Fibroblast of gingiva (primary cell): Measurements from ENCODE around the gene CLMP.

Experiments used
- DNase-seq: peaks from one replicate; pipeline ENCODE4 v3.0.0-alpha.2; 2011; ENCODE audit warnings: low read depth

CLMP gene

GRCh38 chr11:123188508-123189165 is 6.4 kb downstream of the CLMP start:
- DNase-seq: peak; percentile 77

GRCh38 chr11:123187665-123188507 is 7.2 kb downstream of the CLMP start:
- no peak for DNase-seq

GRCh38 chr11:123187248-123187647 is 7.8 kb downstream of the CLMP start:
- no peak for DNase-seq

- peak; percentile 51 for DNase-seq
Observed at GRCh38 chr11:123186286-123186685, 8.8 kb downstream of the CLMP start.

GRCh38 chr11:123185326-123185725 is 9.7 kb downstream of the CLMP start:
- no peak for DNase-seq

GRCh38 chr11:123184531-123184930 is 10.5 kb downstream of the CLMP start:
- no peak for DNase-seq

GRCh38 chr11:123183391-123184099 is 11.5 kb downstream of the CLMP start:
- no peak for DNase-seq

- no peak for DNase-seq
Observed at GRCh38 chr11:123181767-123182500, 13.1 kb downstream of the CLMP start.

GRCh38 chr11:123181075-123181474 is 14.0 kb downstream of the CLMP start:
- no peak for DNase-seq

GRCh38 chr11:123180574-123180973 is 14.5 kb downstream of the CLMP start:
- no peak for DNase-seq

- DNase-seq: no peak
Observed at GRCh38 chr11:123180166-123180565, 14.9 kb downstream of the CLMP start.

GRCh38 chr11:123179586-123179985 is 15.5 kb downstream of the CLMP start:
- DNase-seq: no peak

GRCh38 chr11:123178186-123178585 is 16.9 kb downstream of the CLMP start:
- no peak for DNase-seq

- DNase-seq: no peak
Observed at GRCh38 chr11:123176785-123177184, 18.3 kb downstream of the CLMP start.

- DNase-seq: peak; percentile 97
Observed at GRCh38 chr11:123174196-123175183, 20.6 kb downstream of the CLMP start.

GRCh38 chr11:123173856-123174186 is 21.2 kb downstream of the CLMP start:
- DNase-seq: no peak

GRCh38 chr11:123173040-123173855 is 21.8 kb downstream of the CLMP start:
- peak; percentile 95 for DNase-seq

- DNase-seq: no peak
Observed at GRCh38 chr11:123170929-123171328, 24.1 kb downstream of the CLMP start.

- no peak for DNase-seq
Observed at GRCh38 chr11:123169821-123170220, 25.2 kb downstream of the CLMP start.

GRCh38 chr11:123168955-123169484 is 26.0 kb downstream of the CLMP start:
- no peak for DNase-seq
